Esophagus muscularis mucosa (tissue), 4 donors: ENCODE measurements around the gene PRDX5. TPM values are rescaled to one million over a fixed set of nuclear protein-coding genes. Genes with fewer than 3 reads are reported as not detected.

Experiments
- DNase-seq: peaks from one replicate; pipeline ENCODE4 v3.0.0-alpha.2; 2017; ENCODE audit errors: extremely low spot score
- H3K27ac ChIP-seq, 4 donors: fragments of 200-600 bp; sonication (generic); replicated peaks in 1 of 4; 1 replicate in 3 of 4; 2 replicates in 1 of 4; pipeline ENCODE4 v1.5.1; 2016 to 2019; ENCODE audit warnings: mild to moderate bottlenecking in 1 of 4
- H3K27me3 ChIP-seq, 4 donors: fragments of 200-600 bp; sonication (generic); one replicate each; pipeline versions ENCODE4 v1.5.1 to v1.6.0; 2016 to 2019
- H3K36me3 ChIP-seq, 4 donors: fragments of 200-600 bp; sonication (generic); one replicate each; pipeline ENCODE4 v1.5.1; 2016 to 2019
- H3K4me1 ChIP-seq, 4 donors: fragments of 200-600 bp; sonication (generic); one replicate each; pipeline ENCODE4 v1.5.1; 2016 to 2019
- H3K4me3 ChIP-seq, 4 donors: fragments of 200-600 bp; sonication (generic); 1 replicate in 2 of 4; 2 replicates in 2 of 4; pipeline ENCODE4 v1.5.1; 2016 to 2019; ENCODE audit warnings: mild to moderate bottlenecking in 4 of 4, moderate library complexity in 1 of 4
- H3K9me3 ChIP-seq, 4 donors: fragments of 200-600 bp; sonication (generic); 1 replicate in 3 of 4; 2 replicates in 1 of 4; pipeline ENCODE4 v1.5.1; 2016 to 2019
- EP300 ChIP-seq: sonication (generic); formaldehyde crosslinking; IDR thresholded peaks from one replicate; pipeline ENCODE4 v1.6.1; 2017; ENCODE audit warnings: antibody characterized with exemption
- POLR2A ChIP-seq: fragments of 450-650 bp; IDR thresholded peaks from one replicate; pipeline ENCODE4 v1.6.1; 2017; ENCODE audit warnings: antibody characterized with exemption, moderate library complexity, mild to moderate bottlenecking, low read depth
- POLR2AphosphoS5 ChIP-seq, 2 donors: sonication (generic); formaldehyde crosslinking; IDR thresholded peaks; one replicate each; pipeline ENCODE4 v1.6.1; 2017; ENCODE audit warnings: antibody characterized with exemption in 2 of 2
- WGBS: methylation state at CpG from one replicate; pipeline ENCODE4 v1.1.5; 2018; 5-methylcytosine and 5-hydroxymethylcytosine counted together
- intact Hi-C: fragments of 100-400 bp; cut with DNase I; formaldehyde crosslinking; loops from one replicate; pipeline ENCODE4 v1.15.1; 2023
- total RNA-seq, 4 donors: library from RNA; depleted of rRNA; stranded (reverse); fragments of >200 nt; gene quantifications; one replicate each; pipeline versions ENCODE4 v1.1.0 to v1.2.1, GENCODE V29; 2016
- TF ChIP-seq, protein P1 (sequence below), 3 experiments: fragments of 200-600 bp in 2 of 3; fragments of 450-650 bp in 1 of 3; sonication (generic) in 2 of 3; IDR thresholded peaks; one replicate each; pipeline ENCODE4 v1.5.1; 2017 to 2019; ENCODE audit warnings: antibody characterized with exemption in 3 of 3, mild to moderate bottlenecking in 2 of 3, moderate library complexity in 1 of 3

The PRDX5 gene
- total RNA-seq, 4 donors from 2014 or later, result 144 to 178 (median 155) TPM

DNA sequence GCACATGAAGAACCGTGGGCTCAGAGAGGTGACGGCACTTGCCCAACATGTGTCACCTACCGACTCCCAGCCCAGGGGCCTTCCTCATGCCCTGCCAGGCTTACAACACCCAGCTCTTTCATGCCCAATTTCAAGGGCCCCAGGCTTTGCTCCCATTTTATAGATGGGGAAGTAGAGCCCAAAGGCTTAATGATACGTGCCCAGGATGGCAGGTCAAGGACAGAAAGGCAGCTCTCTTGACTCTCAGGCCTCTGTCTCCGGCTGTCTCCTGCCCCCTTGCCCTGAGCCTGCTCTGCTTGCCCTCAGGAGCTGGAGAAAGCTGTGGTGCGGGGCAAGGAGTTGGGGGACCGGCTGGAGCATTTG is 31.1 kb downstream of the PRDX5 start:
- intact Hi-C loops, result no loop called here
- H3K27ac ChIP-seq, result no peak overlapping the region
- DNase-seq, result no peak
- TF ChIP-seq, protein P1, sequence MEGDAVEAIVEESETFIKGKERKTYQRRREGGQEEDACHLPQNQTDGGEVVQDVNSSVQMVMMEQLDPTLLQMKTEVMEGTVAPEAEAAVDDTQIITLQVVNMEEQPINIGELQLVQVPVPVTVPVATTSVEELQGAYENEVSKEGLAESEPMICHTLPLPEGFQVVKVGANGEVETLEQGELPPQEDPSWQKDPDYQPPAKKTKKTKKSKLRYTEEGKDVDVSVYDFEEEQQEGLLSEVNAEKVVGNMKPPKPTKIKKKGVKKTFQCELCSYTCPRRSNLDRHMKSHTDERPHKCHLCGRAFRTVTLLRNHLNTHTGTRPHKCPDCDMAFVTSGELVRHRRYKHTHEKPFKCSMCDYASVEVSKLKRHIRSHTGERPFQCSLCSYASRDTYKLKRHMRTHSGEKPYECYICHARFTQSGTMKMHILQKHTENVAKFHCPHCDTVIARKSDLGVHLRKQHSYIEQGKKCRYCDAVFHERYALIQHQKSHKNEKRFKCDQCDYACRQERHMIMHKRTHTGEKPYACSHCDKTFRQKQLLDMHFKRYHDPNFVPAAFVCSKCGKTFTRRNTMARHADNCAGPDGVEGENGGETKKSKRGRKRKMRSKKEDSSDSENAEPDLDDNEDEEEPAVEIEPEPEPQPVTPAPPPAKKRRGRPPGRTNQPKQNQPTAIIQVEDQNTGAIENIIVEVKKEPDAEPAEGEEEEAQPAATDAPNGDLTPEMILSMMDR (IDR thresholded peaks at IDR 0.05), result no peak
- no peak for TF ChIP-seq EP300
- TF ChIP-seq POLR2AphosphoS5 (IDR thresholded peaks at IDR 0.05), result no peak
- TF ChIP-seq POLR2A, result no peak
- H3K4me1 ChIP-seq, result peaks cover 0 to 2% (median 0%) of the 10 kb centered on the region in 4 donors
- 87% methylated on average over 5 of the region's 7 CpGs for WGBS
- no peaks in the 10 kb centered on the region for H3K36me3 ChIP-seq
- no peaks in the 10 kb centered on the region for H3K9me3 ChIP-seq
- no peak overlapping the region for H3K4me3 ChIP-seq
- no peaks in the 10 kb centered on the region for H3K27me3 ChIP-seq

DNA sequence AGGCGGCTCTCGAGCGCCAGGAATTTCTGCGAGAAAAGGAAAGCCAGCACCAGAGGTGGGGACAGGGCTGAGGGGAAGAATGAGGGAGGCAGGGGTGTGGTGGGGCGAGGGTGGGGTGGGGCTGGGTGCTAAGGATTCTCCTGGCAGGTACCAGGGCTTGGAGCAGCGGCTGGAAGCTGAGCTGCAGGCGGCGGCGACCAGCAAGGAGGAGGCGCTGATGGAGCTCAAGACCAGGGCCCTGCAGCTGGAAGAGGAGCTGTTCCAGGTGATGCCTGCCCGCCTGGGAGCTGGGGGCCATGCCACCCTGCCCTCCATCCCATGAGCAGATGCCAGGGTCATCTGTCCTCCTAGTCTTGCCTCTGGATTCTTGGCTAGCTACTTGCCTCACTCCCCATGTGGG is 31.5 kb downstream of the PRDX5 start:
- WGBS, result 91% methylated on average over 10 of the region's 11 CpGs
- DNase-seq, result no peak
- TF ChIP-seq POLR2A, result no peak
- TF ChIP-seq, protein P1 (IDR thresholded peaks at IDR 0.05), result no peak
- no peak for TF ChIP-seq EP300
- TF ChIP-seq POLR2AphosphoS5 (IDR thresholded peaks at IDR 0.05), result no peak
- no peak overlapping the region for H3K4me3 ChIP-seq
- peaks cover 0 to 6% (median under 1%) of the 10 kb centered on the region in 4 donors for H3K4me1 ChIP-seq
- no peak overlapping the region for H3K27ac ChIP-seq
- H3K27me3 ChIP-seq, result no peaks in the 10 kb centered on the region
- H3K9me3 ChIP-seq, result no peaks in the 10 kb centered on the region
- intact Hi-C loops, result no loop called here
- no peaks in the 10 kb centered on the region for H3K36me3 ChIP-seq

DNA sequence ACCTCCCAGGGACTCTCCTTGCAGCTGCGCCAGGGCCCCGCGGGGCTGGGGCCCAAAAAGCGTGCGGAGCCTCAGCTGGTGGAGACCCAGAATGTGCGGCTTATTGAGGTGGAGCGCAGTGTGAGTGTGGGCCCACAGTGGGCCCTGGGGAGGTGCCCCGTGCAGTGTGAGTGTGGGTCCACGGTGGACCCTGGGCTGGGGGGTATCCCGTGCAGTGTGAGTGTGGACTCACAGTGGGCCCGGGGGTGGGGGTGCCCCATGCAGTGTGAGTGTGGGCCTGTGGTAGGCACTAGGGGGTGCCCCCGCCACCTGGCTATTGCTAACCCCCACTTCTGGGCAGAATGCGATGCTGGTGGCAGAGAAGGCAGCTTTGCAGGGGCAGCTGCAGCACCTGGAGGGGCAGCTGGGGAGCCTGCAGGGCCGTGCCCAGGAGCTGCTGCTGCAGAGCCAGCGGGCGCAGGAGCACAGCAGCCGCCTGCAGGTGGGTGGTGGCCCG is 33.3 kb downstream of the PRDX5 start:
- Histone ChIP-seq H3K36me3 (no peaks in the 10 kb centered on the region), H3K27ac (no peak overlapping the region), H3K9me3 (no peaks in the 10 kb centered on the region), H3K4me1 (peaks cover 10 to 22% (median 15%) of the 10 kb centered on the region in 4 donors), H3K27me3 (no peaks in the 10 kb centered on the region), H3K4me3 (no peak overlapping the region)
- WGBS, result 91% methylated on average over 16 of the region's 18 CpGs
- TF ChIP-seq POLR2AphosphoS5 (IDR thresholded peaks at IDR 0.05) (no peak), EP300 (no peak), POLR2A (no peak)
- TF ChIP-seq, protein P1 (IDR thresholded peaks at IDR 0.05), result no peak
- intact Hi-C loops, result no loop called here
- no peak for DNase-seq

DNA sequence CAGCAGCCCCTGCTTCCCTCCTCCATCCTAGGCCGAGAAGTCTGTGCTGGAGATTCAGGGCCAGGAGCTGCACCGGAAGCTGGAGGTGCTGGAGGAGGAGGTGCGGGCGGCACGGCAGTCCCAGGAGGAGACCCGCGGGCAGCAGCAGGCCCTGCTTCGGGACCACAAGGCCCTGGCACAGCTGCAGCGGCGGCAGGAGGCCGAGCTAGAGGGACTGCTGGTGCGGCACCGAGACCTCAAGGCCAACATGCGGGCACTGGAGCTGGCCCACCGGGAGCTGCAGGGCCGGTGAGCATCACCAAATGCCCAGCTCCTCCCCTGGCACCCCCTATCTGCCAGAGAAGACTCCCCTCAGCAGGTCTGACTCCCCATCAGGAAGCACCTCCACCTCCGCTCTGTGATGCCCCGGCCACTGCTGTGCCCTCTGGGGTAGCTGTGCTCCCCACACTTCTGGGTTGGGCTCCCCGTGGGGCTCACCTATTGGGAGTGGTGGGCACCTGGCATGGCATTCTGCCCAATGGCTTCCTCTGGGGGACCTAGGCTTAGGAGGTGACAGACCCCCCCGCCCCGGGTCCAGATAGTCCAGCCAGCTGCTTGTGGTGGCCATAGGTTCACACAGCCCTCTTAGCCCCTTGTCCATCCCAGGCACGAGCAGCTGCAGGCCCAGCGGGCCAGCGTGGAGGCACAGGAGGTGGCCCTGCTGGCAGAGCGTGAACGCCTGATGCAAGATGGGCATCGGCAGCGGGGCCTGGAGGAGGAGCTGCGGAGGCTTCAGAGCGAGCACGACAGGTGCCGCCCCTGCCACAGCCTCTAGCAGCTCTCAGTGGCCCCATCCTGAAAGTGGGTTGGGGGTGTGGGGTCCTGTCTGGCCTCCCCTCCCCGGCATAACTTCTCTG is 34.4 kb downstream of the PRDX5 start:
- H3K27ac ChIP-seq, result no peak overlapping the region
- 91% methylated on average over 20 of the region's 33 CpGs for WGBS
- peaks cover 10 to 22% (median 18%) of the 10 kb centered on the region in 4 donors for H3K4me1 ChIP-seq
- intact Hi-C loops, result no loop called here
- no peak for DNase-seq
- no peak overlapping the region for H3K4me3 ChIP-seq
- no peaks in the 10 kb centered on the region for H3K9me3 ChIP-seq
- no peaks in the 10 kb centered on the region for H3K36me3 ChIP-seq
- H3K27me3 ChIP-seq, result no peaks in the 10 kb centered on the region
- TF ChIP-seq, protein P1 (IDR thresholded peaks at IDR 0.05), result no peak
- TF ChIP-seq POLR2AphosphoS5 (IDR thresholded peaks at IDR 0.05), result no peak
- no peak for TF ChIP-seq EP300
- TF ChIP-seq POLR2A, result no peak
